ENCODE measurements around the gene CCDC178. TPM values are rescaled to one million over a fixed set of nuclear protein-coding genes. Genes with fewer than 3 reads are reported as not detected.

The CCDC178 gene
- total and polyA plus RNA-seq, 2 donors (not counting 3 experiments of a cell fraction or from before 2014, with no cell fraction given) = 0.80 to 1.6 TPM

DNA sequence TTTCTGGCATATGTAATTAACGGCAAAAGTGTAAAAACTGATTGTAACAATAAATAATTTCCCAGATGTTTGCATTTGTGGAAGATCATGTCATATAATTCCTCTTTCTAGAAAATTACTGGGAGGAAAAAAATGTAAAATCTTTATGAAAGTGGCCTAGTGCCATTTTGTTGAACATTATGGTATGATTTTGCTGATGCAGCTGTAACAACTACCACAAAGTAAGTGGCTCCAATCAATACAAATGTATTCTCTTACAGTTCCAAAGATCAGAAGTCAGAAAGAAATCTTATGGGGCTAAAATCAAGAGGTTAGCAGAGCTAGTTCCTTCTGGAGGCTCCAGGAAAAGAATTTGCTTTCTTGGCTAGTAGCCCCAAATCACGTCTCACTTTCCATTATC is 281.4 kb downstream of the CCDC178 start:
- intact Hi-C loops (cut with micrococcal nuclease) (no loop called here), dilution Hi-C loops (cut with MboI; ENCODE audit: extremely low pct_ligation_motif_present, low sequenced_read_pairs) (no loop called here)
- DNase-seq (ENCODE audit: low read depth, low spot score) (no peak), FAIRE-seq (no peak)
- H3K9me1 ChIP-seq (replicated peaks; ENCODE audit: control insufficient read depth, extremely low read depth, insufficient read depth, low read length) = no peaks in the 10 kb centered on the region
- POLR2A ChIA-PET = no interaction called here
- CTCF ChIA-PET = no interaction called here
- H4K20me1 ChIP-seq (replicated peaks; ENCODE audit: control insufficient read depth, extremely low read depth, insufficient read depth, low read length) = no peaks in the 10 kb centered on the region
- H3K27ac ChIP-seq (ENCODE audit: insufficient read depth, low read depth, low read length) = no peak overlapping the region
- no TSS peak for BruUV-seq (replicated peaks)
- TF ChIP-seq MYC (IDR thresholded peaks at IDR 0.05; ENCODE audit: low read depth, low read length) = no peak
- TF ChIP-seq CTCF (IDR thresholded peaks at IDR 0.05; ENCODE audit: extremely low read depth in 1 of 2, insufficient read depth in 1 of 2, low read depth in 1 of 2, low read length in 2 of 2) = no peak
- TF ChIP-seq FOS (IDR thresholded peaks at IDR 0.05; ENCODE audit: borderline replicate concordance, insufficient read depth, low read length) = no peak
- no peak for TF ChIP-seq POLR2AphosphoS5 (IDR thresholded peaks at IDR 0.05; ENCODE audit: insufficient read depth, low read depth, low read length)
- TF ChIP-seq EZH2 (IDR thresholded peaks at IDR 0.05; ENCODE audit: borderline replicate concordance, low read depth, low read length, severe bottlenecking) = no peak
- TF ChIP-seq GATA2 (IDR thresholded peaks at IDR 0.05; ENCODE audit: insufficient read depth, insufficient read length, low read depth, low read length) = no peak
- no peak for TF ChIP-seq MAX (IDR thresholded peaks at IDR 0.05; ENCODE audit: insufficient read depth, insufficient read length)
- no peak for TF ChIP-seq JUN (IDR thresholded peaks at IDR 0.05; ENCODE audit: borderline replicate concordance, insufficient read depth, insufficient read length, low read depth)
- TF ChIP-seq POLR2A (IDR thresholded peaks at IDR 0.05; ENCODE audit: low read depth, low read length) = no peak
- no peak overlapping the region for H2AFZ ChIP-seq (ENCODE audit: low read depth, low read length)
- no peaks in the 10 kb centered on the region for H3K9me3 ChIP-seq (replicated peaks; ENCODE audit: control insufficient read depth, insufficient read depth, low read length)
- H3K9ac ChIP-seq (replicated peaks; ENCODE audit: extremely low read depth, insufficient read depth, low read length) = no peak overlapping the region
- H3K79me2 ChIP-seq (ENCODE audit: control insufficient read depth, insufficient read depth, low read length) = no peaks in the 10 kb centered on the region
- no peak overlapping the region for H3K4me3 ChIP-seq (replicated peaks in 1 of 3; ENCODE audit: insufficient read depth in 1 of 3, low read depth in 1 of 3, low read length in 3 of 3)
- no peaks in the 10 kb centered on the region for H3K27me3 ChIP-seq (ENCODE audit: control insufficient read depth in 2 of 2, insufficient read depth in 2 of 2, low read length in 2 of 2)
- no peaks in the 10 kb centered on the region for H3K4me1 ChIP-seq (ENCODE audit: control insufficient read depth, extremely low read depth, insufficient read depth, low read length)
- H3K36me3 ChIP-seq (ENCODE audit: control insufficient read depth in 2 of 2, extremely low read depth in 1 of 2, insufficient read depth in 2 of 2, low read length in 2 of 2) = no peaks in the 10 kb centered on the region
- H3K4me2 ChIP-seq (ENCODE audit: insufficient read depth, low read length) = no peak overlapping the region
